HCT116 (cell line): ENCODE data around the gene TADA2B. TPM values are rescaled to one million over a fixed set of nuclear protein-coding genes. Genes with fewer than 3 reads are reported as not detected.

Experiments used
- ATAC-seq: fragments of 200-7000 bp; cut with Tn5 transposase; 2 replicates; pipeline ENCODE4 v1.9.1; 2020; ENCODE audit warnings: mild to moderate bottlenecking, moderate library complexity
- BruUV-seq: library from RNA; stranded (reverse); fragments of 400-500 nt; replicated peaks from 2 replicates; lab custom pipeline; 2021; lab: Mats Ljungman, UMichigan
- CTCF ChIA-PET: fragments of 300-600 bp; sonication (Branson Sonifier 250); formaldehyde crosslinking; loops from one replicate; lab custom pipeline; 2021; ENCODE audit warnings: antibody characterized with exemption; lab: Charles Lee
- POLR2A ChIA-PET: fragments of 300-600, 350-600 bp; sonication (Branson Sonifier 250); formaldehyde crosslinking; loops from one replicate; lab custom pipeline; 2021; ENCODE audit warnings: antibody characterized with exemption; lab: Charles Lee
- RAD21 ChIA-PET, 2 experiments: fragments of 300-600 bp; sonication (Branson Sonifier 250); formaldehyde crosslinking; loops; one replicate each; lab custom pipeline; 2023; ENCODE audit warnings: low total read pairs in 2 of 2; ENCODE audit not compliant: uncharacterized antibody in 2 of 2, unreplicated experiment in 2 of 2, low non-redundant PET in 1 of 2; lab: Charles Lee
- DNase-seq: peaks from one replicate; pipeline ENCODE4 v3.0.0-alpha.2; 2010; ENCODE audit warnings: low read depth, low spot score
- H2AFZ ChIP-seq: fragments of 200-600 bp; shearing (Covaris generic), sonication (generic); 2 replicates; pipeline ENCODE4 v1.6.1; 2017; ENCODE audit warnings: low read depth, mixed run types, mixed read lengths, antibody characterized with exemption, low read length; ENCODE audit not compliant: poor library complexity, severe bottlenecking
- H3K27ac ChIP-seq: 2 replicates; pipeline ENCODE4 v1.5.1; 2012; ENCODE audit warnings: low read depth, low read length
- H3K27me3 ChIP-seq: fragments of 200-600 bp; sonication (generic); 2 replicates; pipeline ENCODE4 v1.6.1; 2016; ENCODE audit warnings: mixed run types, low read length, mixed read lengths; ENCODE audit not compliant: insufficient read depth
- H3K36me3 ChIP-seq, 2 experiments: fragments of 200-500 bp in 1 of 2; fragments of 200-600 bp in 1 of 2; sonication (Bioruptor generic) in 1 of 2; sonication (generic) in 1 of 2; 2 replicates each; pipeline versions ENCODE4 v1.5.1 to v1.6.1; 2014 to 2016; ENCODE audit warnings: low read length in 2 of 2, inconsistent platforms in 1 of 2, mixed read lengths in 1 of 2, mixed run types in 1 of 2; ENCODE audit not compliant: insufficient read depth in 2 of 2, control insufficient read depth in 1 of 2
- H3K4me1 ChIP-seq, 2 experiments: fragments of 200-600 bp in 1 of 2; sonication (generic) in 1 of 2; 2 replicates each; pipeline versions ENCODE4 v1.5.1 to v1.6.1; 2012 to 2017; ENCODE audit warnings: low read length in 2 of 2, inconsistent platforms in 1 of 2, mild to moderate bottlenecking in 1 of 2, mixed read lengths in 1 of 2, mixed run types in 1 of 2, moderate library complexity in 1 of 2; ENCODE audit not compliant: insufficient read depth in 2 of 2, control insufficient read depth in 1 of 2
- H3K4me2 ChIP-seq: fragments of 200-600 bp; sonication (generic); 2 replicates; pipeline ENCODE4 v1.6.1; 2017; ENCODE audit warnings: mixed run types, low read length, mixed read lengths
- H3K4me3 ChIP-seq, 2 experiments: fragments of 200-600 bp in 1 of 2; sonication (generic) in 1 of 2; replicated peaks in 1 of 2; 2 replicates each; pipeline ENCODE4 v1.5.1; 2011 to 2016; ENCODE audit warnings: low read length in 2 of 2, control low read depth in 1 of 2, low read depth in 1 of 2, mild to moderate bottlenecking in 1 of 2, mixed read lengths in 1 of 2, mixed run types in 1 of 2
- H3K79me2 ChIP-seq: fragments of 200-600 bp; sonication (generic); 2 replicates; pipeline ENCODE4 v1.6.1; 2017; ENCODE audit warnings: mild to moderate bottlenecking, mixed run types, low read length, moderate library complexity, mixed read lengths; ENCODE audit not compliant: insufficient read depth
- H3K9ac ChIP-seq: fragments of 200-600 bp; sonication (generic); 2 replicates; pipeline ENCODE4 v1.6.1; 2016; ENCODE audit warnings: low read length, mixed read lengths
- H3K9me2 ChIP-seq: fragments of 200-600 bp; sonication (generic), shearing (Covaris generic); 2 replicates; pipeline ENCODE4 v1.6.1; 2017; ENCODE audit warnings: mixed run types, mild to moderate bottlenecking, moderate library complexity; ENCODE audit not compliant: insufficient read depth
- H3K9me3 ChIP-seq, 2 experiments: fragments of 200-500 bp in 1 of 2; fragments of 200-600 bp in 1 of 2; sonication (Bioruptor generic) in 1 of 2; sonication (generic) in 1 of 2; 2 replicates each; pipeline ENCODE4 v1.6.1; 2014 to 2017; ENCODE audit warnings: low read length in 2 of 2, mixed read lengths in 2 of 2, inconsistent platforms in 1 of 2, low read depth in 1 of 2, mild to moderate bottlenecking in 1 of 2, mixed run types in 1 of 2, moderate library complexity in 1 of 2; ENCODE audit not compliant: control insufficient read depth in 1 of 2, insufficient read depth in 1 of 2
- H4K20me1 ChIP-seq: fragments of 200-600 bp; sonication (generic), shearing (Covaris generic); 2 replicates; pipeline ENCODE4 v1.6.1; 2017; ENCODE audit warnings: mixed run types, mild to moderate bottlenecking, moderate library complexity; ENCODE audit not compliant: insufficient read depth
- POLR2AphosphoS5 ChIP-seq: IDR thresholded peaks from 2 replicates; pipeline ENCODE4 v1.6.1; 2011; ENCODE audit warnings: mild to moderate bottlenecking, low read depth, low read length, moderate library complexity
- SRF ChIP-seq: IDR thresholded peaks from 2 replicates; pipeline ENCODE4 v1.6.1; 2012; ENCODE audit warnings: low read depth
- ZBTB33 ChIP-seq: IDR thresholded peaks from 2 replicates; pipeline ENCODE4 v1.6.1; 2011; ENCODE audit warnings: mild to moderate bottlenecking, low read length, moderate library complexity; ENCODE audit not compliant: insufficient replicate concordance; ENCODE audit errors: extremely low read depth
- ZFX ChIP-seq: fragments of 450-650 bp; IDR thresholded peaks from 2 replicates; pipeline ENCODE4 v1.6.1; 2017
- intact Hi-C: fragments of 100-400 bp; cut with micrococcal nuclease; formaldehyde crosslinking; loops from 2 replicates; pipeline ENCODE4 v1.10.0; 2022
- total RNA-seq: library from RNA; stranded (reverse); gene quantifications from one replicate; pipeline ENCODE4 v1.2.1, GENCODE V29; 2021; ENCODE audit not compliant: unreplicated experiment
- TF ChIP-seq, protein P1 (sequence below): IDR thresholded peaks from 2 replicates; pipeline ENCODE4 v1.6.1; 2012

Gene TADA2B
- total RNA-seq, 1 experiment from 2014 or later, result 13.4 TPM

DNA sequence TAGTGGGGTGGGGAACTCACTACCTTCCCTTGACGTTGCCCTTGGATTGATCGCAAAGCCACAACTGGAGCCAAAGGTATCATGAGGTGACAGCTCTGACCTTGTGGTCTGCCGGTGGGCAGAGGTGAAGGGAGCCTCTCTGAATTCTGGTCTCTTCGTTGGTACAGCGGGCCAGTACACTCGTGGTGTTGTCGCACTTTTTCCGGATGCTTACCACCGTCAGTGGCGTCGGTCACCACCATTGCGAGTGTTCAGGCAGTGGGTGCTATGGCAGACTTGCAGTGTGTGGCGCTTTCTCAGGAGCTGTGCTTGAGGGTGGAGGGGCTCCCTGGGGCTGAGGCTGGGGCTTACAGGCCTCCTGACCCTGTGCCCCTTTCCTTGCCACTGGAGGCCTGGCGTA is 29.9 kb downstream of the TADA2B start:
- DNase-seq, result no peak
- H3K9ac ChIP-seq, result no peak overlapping the region
- no peaks in the 10 kb centered on the region for H4K20me1 ChIP-seq
- H3K4me3 ChIP-seq, result no peak overlapping the region
- H3K27ac ChIP-seq, result no peak overlapping the region
- H3K27me3 ChIP-seq, result no peaks in the 10 kb centered on the region
- TF ChIP-seq POLR2AphosphoS5, result no peak
- TF ChIP-seq, protein P1, sequence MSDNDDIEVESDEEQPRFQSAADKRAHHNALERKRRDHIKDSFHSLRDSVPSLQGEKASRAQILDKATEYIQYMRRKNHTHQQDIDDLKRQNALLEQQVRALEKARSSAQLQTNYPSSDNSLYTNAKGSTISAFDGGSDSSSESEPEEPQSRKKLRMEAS, result no peak
- no peak for TF ChIP-seq ZFX
- no peak for TF ChIP-seq SRF
- TF ChIP-seq ZBTB33, result no peak
- TF ChIP-seq, all 23 proteins: peak for 0
- ATAC-seq, result no peak
- ChIA-PET RAD21 (no interaction called here), POLR2A (no interaction called here), CTCF (interaction anchor here (0.9 to 2.1 kb wide), 2 partner anchors 9 to 99 kb away, joined by 3 to 7 read pairs; no protein-coding TSS in a partner anchor)
- Histone ChIP-seq H3K9me2 (no peaks in the 10 kb centered on the region), H3K36me3 (no peaks in the 10 kb centered on the region), H3K9me3 (no peaks in the 10 kb centered on the region), H3K4me2 (no peak overlapping the region), H3K4me1 (peaks cover 6 to 29% of the 10 kb centered on the region in 2 experiments; a peak in 3 of 4 replicates), H3K79me2 (no peaks in the 10 kb centered on the region), H2AFZ (no peak overlapping the region)
- BruUV-seq, result no TSS peak
- intact Hi-C loops, result loop anchor here (5.0 kb wide), 1 partner anchor 806 kb away; the partner anchor contains the start of gene WFS1
